Activated T-helper 9 cell treated with anti-CD3 and anti-CD28 coated beads, Interleukin-2, amount 50 U/mL, for 16 hours (primary cell): Measurements from ENCODE around the gene MAEA.

Experiments
- DNase-seq: peaks from one replicate; pipeline ENCODE4 v3.0.0-alpha.2; 2020; ENCODE audit warnings: low read depth

MAEA gene

GRCh38 chr4:1289207-1290164, at the start of gene MAEA:
TSS of gene MAEA (plus strand) at chr4:1289891. CDS start at chr4:1289914, 23 bp downstream.
- DNase-seq = peak; percentile 96

- DNase-seq = no peak
Measured at GRCh38 chr4:1239950-1240307, 49.8 kb upstream of the MAEA start.

- DNase-seq = no peak
Measured at GRCh38 chr4:1240721-1241465, 48.8 kb upstream of the MAEA start.

- DNase-seq = no peak
Measured at GRCh38 chr4:1241466-1241935, 48.2 kb upstream of the MAEA start.

GRCh38 chr4:1241936-1242505, 47.7 kb upstream of the MAEA start:
- no peak for DNase-seq

- DNase-seq = no peak
Measured at GRCh38 chr4:1242506-1243450, 46.9 kb upstream of the MAEA start.

GRCh38 chr4:1243451-1244080, 46.1 kb upstream of the MAEA start:
- DNase-seq = no peak

GRCh38 chr4:1244081-1244977, 45.4 kb upstream of the MAEA start:
- DNase-seq = no peak

- no peak for DNase-seq
Measured at GRCh38 chr4:1244978-1245471, 44.7 kb upstream of the MAEA start.

- DNase-seq = no peak
Measured at GRCh38 chr4:1245481-1246051, 44.1 kb upstream of the MAEA start.

- DNase-seq = no peak
Measured at GRCh38 chr4:1246111-1246881, 43.4 kb upstream of the MAEA start.

- DNase-seq = no peak
Measured at GRCh38 chr4:1246901-1247863, 42.5 kb upstream of the MAEA start.

- no peak for DNase-seq
Measured at GRCh38 chr4:1247864-1248244, 41.8 kb upstream of the MAEA start.

- DNase-seq = peak; percentile 82
Measured at GRCh38 chr4:1248245-1249147, 41.2 kb upstream of the MAEA start, which contains the start of gene CTBP1. TSS of gene CTBP1 (minus strand) at chr4:1249130. CDS start at chr4:1241331, 7,799 bp downstream.

- DNase-seq = peak; percentile 77
Measured at GRCh38 chr4:1249148-1249730, 40.5 kb upstream of the MAEA start.
